Measurements from ENCODE around the gene SLC41A3.

SLC41A3 gene

GRCh38 chr3:126019683-126020082 is 64.2 kb downstream of the SLC41A3 start:
- no peak for FAIRE-seq
- no peak for DNase-seq (ENCODE audit: insufficient read length, low spot score)
- TF ChIP-seq, protein P1, sequence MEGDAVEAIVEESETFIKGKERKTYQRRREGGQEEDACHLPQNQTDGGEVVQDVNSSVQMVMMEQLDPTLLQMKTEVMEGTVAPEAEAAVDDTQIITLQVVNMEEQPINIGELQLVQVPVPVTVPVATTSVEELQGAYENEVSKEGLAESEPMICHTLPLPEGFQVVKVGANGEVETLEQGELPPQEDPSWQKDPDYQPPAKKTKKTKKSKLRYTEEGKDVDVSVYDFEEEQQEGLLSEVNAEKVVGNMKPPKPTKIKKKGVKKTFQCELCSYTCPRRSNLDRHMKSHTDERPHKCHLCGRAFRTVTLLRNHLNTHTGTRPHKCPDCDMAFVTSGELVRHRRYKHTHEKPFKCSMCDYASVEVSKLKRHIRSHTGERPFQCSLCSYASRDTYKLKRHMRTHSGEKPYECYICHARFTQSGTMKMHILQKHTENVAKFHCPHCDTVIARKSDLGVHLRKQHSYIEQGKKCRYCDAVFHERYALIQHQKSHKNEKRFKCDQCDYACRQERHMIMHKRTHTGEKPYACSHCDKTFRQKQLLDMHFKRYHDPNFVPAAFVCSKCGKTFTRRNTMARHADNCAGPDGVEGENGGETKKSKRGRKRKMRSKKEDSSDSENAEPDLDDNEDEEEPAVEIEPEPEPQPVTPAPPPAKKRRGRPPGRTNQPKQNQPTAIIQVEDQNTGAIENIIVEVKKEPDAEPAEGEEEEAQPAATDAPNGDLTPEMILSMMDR (IDR thresholded peaks at IDR 0.05; ENCODE audit: insufficient read depth, missing control alignments): no peak

DNA sequence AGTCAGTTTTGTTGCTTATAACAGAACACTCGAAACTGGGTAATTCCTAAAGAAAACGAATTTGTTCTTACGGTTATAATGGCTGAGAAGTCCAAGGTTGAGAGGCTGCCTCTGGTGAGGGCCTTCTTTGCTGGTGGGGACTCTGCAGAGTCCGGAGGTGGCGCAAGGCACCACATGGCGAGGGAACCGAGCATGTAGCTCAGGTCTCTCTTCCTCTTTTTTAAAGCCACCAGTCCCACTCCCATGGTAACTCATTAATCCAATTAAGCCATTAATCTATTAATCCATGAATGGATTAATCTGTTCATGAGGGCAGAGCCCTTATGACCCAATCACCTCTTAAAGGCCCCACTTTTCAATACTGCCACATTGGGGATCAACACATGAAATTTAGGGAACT is 64.9 kb downstream of the SLC41A3 start:
- DNase-seq (ENCODE audit: insufficient read length, low spot score) (no peak), FAIRE-seq (no peak)
- TF ChIP-seq, protein P1 (IDR thresholded peaks at IDR 0.05; ENCODE audit: insufficient read depth, missing control alignments): no peak

DNA sequence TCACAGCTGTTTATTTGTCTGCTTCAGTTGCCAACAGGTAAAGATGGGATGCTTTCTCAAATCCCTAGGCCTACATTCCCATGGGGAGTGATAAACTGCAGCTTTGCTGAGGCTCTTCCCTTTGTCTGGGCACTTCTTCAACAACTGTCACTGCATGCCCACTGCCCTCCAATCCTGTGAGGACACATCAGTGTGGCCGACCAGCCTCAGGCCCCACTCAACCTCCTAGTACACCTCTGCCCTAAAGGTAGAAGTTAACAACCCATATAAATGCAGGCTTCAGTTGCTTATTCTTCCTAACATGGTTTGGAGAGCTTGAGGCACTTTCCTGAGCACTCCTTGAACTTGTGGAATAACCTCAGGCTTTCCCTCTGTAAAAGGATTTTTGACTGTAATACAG is 65.4 kb downstream of the SLC41A3 start:
- DNase-seq (ENCODE audit: insufficient read length, low spot score) (no peak), FAIRE-seq (no peak)
- TF ChIP-seq, protein P1 (IDR thresholded peaks at IDR 0.05; ENCODE audit: insufficient read depth, missing control alignments): no peak

- TF ChIP-seq, protein P1 (IDR thresholded peaks at IDR 0.05; ENCODE audit: insufficient read depth, missing control alignments): no peak
- FAIRE-seq: no peak
- DNase-seq (ENCODE audit: insufficient read length, low spot score): no peak
Measured at GRCh38 chr3:126017362-126017761, 66.6 kb downstream of the SLC41A3 start.

- FAIRE-seq (no peak), DNase-seq (ENCODE audit: insufficient read length, low spot score) (no peak)
- TF ChIP-seq, protein P1 (IDR thresholded peaks at IDR 0.05; ENCODE audit: insufficient read depth, missing control alignments): no peak
Measured at GRCh38 chr3:126016616-126017015, 67.3 kb downstream of the SLC41A3 start.

DNA sequence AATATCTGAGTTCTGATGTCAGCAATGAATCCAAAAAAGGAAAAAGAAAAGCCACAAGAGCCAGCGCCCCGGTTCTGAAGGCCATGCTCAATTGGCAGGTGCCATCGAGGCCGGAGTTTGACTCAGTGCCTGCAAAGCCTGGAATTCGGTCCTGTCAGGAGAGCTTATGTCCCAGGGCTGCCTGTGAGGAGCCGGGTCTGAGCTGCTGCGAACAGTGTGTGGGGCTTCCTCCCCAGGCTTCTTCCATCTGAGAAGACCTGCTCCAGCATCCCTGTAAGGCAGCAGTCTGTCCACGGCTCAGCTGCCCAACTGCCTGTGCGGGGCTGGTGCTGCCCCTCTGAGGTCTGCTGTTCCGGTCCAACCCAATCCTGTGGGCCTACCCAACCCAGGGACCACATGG is 68.8 kb downstream of the SLC41A3 start:
- TF ChIP-seq, protein P1 (IDR thresholded peaks at IDR 0.05; ENCODE audit: insufficient read depth, missing control alignments): no peak
- DNase-seq (ENCODE audit: insufficient read length, low spot score) (no peak), FAIRE-seq (no peak)

DNA sequence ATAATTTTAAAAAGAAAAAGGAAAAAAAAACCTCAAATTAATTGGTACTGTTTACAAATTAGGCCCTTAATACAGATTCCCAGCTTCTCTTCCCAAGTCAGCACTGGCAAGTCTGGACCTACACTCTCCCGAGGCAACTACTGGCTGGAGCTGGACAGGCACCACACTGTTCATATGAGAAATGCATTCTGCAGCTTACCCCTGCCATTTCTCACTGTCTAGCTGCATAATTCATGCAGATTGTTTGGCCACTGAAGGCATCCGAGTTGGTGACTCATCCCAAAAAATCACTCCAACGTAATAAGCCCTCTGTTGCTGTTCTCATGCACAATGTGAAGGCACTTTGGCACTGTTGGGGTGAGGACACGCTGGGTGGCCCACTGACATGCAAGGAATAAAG is 69.7 kb downstream of the SLC41A3 start:
- FAIRE-seq (no peak), DNase-seq (ENCODE audit: insufficient read length, low spot score) (no peak)
- TF ChIP-seq, protein P1 (IDR thresholded peaks at IDR 0.05; ENCODE audit: insufficient read depth, missing control alignments): no peak

Measured in D721Med (cell line).